Activated T-helper 1 cell treated with anti-CD3 and anti-CD28 coated beads, Interleukin-2, amount 50 U/mL, for 16 hours (primary cell): ENCODE results near the gene PAPPA.

Experiments
- DNase-seq, 2 donors: peaks; one replicate each; pipeline ENCODE4 v3.0.0-alpha.2; 2020; ENCODE audit warnings: low read depth in 1 of 2, low spot score in 1 of 2

Gene PAPPA

GRCh38 chr9:116342941-116343340 is 189.3 kb downstream of the PAPPA start:
- DNase-seq: no peak

GRCh38 chr9:116344416-116344815 is 190.8 kb downstream of the PAPPA start:
- DNase-seq: no peak

GRCh38 chr9:116345393-116345792 is 191.8 kb downstream of the PAPPA start:
- DNase-seq: no peak

GRCh38 chr9:116345817-116346216 is 192.2 kb downstream of the PAPPA start:
- DNase-seq: no peak

- DNase-seq: no peak
Measured at GRCh38 chr9:116349684-116350083, 196.1 kb downstream of the PAPPA start.

GRCh38 chr9:116350213-116350612 is 196.6 kb downstream of the PAPPA start:
- no peak for DNase-seq

- no peak for DNase-seq
Measured at GRCh38 chr9:116352958-116353357, 199.4 kb downstream of the PAPPA start.

- DNase-seq: no peak
Measured at GRCh38 chr9:116355153-116355921, 201.7 kb downstream of the PAPPA start.

- DNase-seq: no peak
Measured at GRCh38 chr9:116358251-116358650, 204.7 kb downstream of the PAPPA start.

GRCh38 chr9:116360016-116360415 is 206.4 kb downstream of the PAPPA start:
- no peak for DNase-seq

GRCh38 chr9:116360989-116361388 is 207.4 kb downstream of the PAPPA start:
- no peak for DNase-seq

- no peak for DNase-seq
Measured at GRCh38 chr9:116361547-116361946, 208.0 kb downstream of the PAPPA start.

- no peak for DNase-seq
Measured at GRCh38 chr9:116362493-116362892, 208.9 kb downstream of the PAPPA start.

- DNase-seq: no peak
Measured at GRCh38 chr9:116365056-116365471, 211.5 kb downstream of the PAPPA start.

- DNase-seq: no peak
Measured at GRCh38 chr9:116366241-116366640, 212.7 kb downstream of the PAPPA start.

GRCh38 chr9:116368680-116369079 is 215.1 kb downstream of the PAPPA start:
- no peak for DNase-seq

GRCh38 chr9:116369706-116370105 is 216.1 kb downstream of the PAPPA start:
- DNase-seq: no peak

GRCh38 chr9:116370556-116370955 is 217.0 kb downstream of the PAPPA start:
- DNase-seq: no peak

GRCh38 chr9:116372081-116372673 is 218.6 kb downstream of the PAPPA start:
- DNase-seq: no peak

GRCh38 chr9:116372786-116373185 is 219.2 kb downstream of the PAPPA start:
- DNase-seq: no peak

- DNase-seq: no peak
Measured at GRCh38 chr9:116377179-116377798, 223.7 kb downstream of the PAPPA start.

GRCh38 chr9:116378873-116379272 is 225.3 kb downstream of the PAPPA start:
- no peak for DNase-seq
